SIG-M5 treated with dmso at 0.1 percent for 504 hours (cell line): ENCODE results near the gene FPR3.
"Not testable (repeated sequence)": the region's sequence is repeated elsewhere in the genome, so short reads cannot be mapped to it uniquely, and the experiment has no call there.

Source experiments
- DNase-seq: peaks from one replicate; lab custom pipeline; 2025; ENCODE audit not compliant: unreplicated experiment; lab: John Stamatoyannopoulos, UW

FPR3 gene

GRCh38 chr19:51806571-51806970 lies 11.6 kb downstream of the FPR3 start:
- DNase-seq: not testable (repeated sequence)

- no peak for DNase-seq
Observed at GRCh38 chr19:51807111-51807701, 12.2 kb downstream of the FPR3 start.

GRCh38 chr19:51807925-51808324 lies 13.0 kb downstream of the FPR3 start:
- no peak for DNase-seq

DNA sequence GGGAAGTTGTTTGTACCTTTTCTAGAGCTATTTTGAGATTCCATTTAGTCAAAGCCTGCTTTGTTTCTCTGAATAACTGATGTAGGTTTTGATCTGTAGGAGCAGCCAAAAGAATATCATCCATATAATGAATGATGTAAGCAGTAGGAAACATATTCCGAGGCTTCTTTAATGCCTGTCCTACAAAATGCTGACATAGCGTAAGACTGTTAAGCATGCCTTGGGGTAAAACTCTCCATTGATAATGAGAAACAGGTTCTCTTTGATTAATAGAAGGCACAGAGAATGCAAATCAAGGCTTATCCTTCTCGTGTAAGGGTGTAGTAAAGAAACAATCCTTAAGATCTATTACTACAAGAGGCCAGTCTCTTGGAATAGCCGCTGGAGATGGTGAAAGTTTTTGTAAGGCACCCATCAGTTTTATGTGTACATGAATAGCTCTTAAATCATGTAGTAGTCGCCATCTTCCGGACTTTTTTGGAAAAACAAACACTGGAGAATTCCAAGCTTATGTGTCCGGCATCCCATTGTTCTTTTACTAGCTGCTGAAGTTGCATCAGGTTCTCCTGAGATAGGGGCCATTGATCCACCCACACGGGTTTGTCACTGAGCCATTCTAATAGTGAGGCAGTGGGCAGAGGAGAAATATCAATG lies 13.5 kb downstream of the FPR3 start:
- DNase-seq: no peak

DNA sequence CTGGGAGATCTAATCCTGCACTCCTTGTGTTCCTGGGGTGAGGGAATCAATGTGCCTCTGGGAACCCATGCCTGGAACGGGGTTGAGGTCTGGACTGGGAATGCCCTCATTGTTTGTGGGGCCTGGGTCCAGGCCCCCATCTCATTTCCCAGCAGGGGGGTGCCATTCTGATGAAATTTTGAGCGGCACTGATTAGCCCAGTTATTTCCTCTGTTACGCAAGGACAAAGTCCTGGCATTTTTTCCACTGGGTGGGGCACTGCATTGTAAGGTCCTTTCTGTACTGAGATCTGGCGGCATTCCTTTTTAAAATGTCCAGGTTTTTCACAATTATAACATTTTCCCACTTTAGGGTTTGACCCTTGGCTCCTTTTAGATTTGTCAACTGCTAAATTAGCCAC lies 14.8 kb downstream of the FPR3 start:
- no peak for DNase-seq

- no peak for DNase-seq
Observed at GRCh38 chr19:51810223-51810622, 15.3 kb downstream of the FPR3 start.

DNA sequence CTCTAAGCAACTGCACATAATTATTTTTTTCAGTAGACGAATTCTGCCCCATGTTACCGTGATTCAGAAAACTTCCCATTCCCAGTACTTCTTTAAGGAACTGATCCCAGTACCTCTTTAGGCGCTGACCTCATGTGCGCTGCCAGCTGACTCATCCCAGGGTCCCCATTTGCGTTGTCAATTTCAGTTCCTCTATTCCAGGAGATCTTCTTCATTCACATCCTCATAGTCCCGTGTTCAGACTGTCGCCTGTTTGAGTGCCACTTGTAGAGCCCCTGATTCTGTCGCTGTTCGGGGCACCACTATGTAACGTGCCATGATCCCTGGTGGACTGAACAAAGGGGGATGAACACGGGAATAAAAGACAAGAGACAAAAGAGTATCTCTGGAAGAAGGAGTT lies 16.4 kb downstream of the FPR3 start:
- DNase-seq: no peak

GRCh38 chr19:51815043-51815442 lies 20.1 kb downstream of the FPR3 start:
- DNase-seq: no peak

DNA sequence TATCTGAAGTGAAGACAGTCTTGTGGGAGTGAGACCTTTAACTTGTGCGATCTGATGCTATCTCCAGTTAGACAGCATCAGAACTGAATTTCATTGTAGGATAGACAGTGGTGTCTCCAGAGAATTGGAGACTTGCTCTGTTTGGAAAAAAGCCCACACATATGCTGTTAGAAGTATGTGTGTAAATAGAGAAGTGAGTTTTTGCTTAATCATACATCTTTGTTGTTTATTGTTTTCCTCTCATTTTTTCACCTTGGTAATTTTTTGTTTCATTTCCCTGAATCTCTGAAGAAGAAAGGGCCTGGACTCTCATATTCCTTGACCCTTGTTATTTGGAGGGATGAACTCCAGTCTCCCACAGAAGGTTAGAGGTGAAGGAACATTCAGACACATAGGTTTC lies 21.8 kb downstream of the FPR3 start:
- DNase-seq: no peak

DNA sequence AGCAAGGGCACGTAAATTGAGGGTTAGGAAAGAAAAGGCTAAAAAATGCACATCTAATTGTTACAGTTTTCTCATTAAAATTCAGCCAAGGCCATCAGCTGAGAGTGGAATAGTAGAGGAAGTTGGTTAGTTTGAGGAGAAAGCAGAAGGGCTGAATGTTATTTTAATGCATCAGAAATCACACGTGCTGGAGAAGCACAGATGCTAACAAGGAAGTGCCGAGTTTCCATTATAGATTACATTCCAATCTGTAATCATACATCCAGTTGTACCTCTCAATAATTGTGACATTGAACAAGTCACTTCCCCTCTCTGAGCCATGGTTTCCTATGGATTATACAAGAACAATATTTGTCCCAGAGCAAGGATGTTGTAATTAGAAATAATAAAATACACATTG lies 25.1 kb downstream of the FPR3 start:
- DNase-seq: no peak

- no peak for DNase-seq
Observed at GRCh38 chr19:51820831-51821446, 26.0 kb downstream of the FPR3 start.

DNA sequence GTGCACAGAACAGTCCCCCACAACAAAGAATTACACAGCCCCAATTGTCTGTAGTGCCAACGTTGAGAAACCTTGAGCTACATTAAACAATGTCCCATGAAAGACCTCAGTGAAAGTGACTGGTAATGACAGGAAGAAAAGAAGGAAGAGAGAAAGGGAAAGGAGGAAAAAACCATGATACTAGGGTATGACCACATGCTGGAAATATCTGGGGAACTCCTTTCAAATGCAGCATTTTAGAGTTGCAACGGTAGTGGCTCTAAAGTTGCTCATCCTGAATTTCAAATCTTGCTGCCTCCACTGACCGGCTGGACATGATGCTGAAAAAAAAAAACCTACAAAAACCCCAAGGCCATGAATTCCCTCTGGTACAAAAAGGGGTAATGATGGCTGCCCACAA lies 26.5 kb downstream of the FPR3 start:
- no peak for DNase-seq

DNA sequence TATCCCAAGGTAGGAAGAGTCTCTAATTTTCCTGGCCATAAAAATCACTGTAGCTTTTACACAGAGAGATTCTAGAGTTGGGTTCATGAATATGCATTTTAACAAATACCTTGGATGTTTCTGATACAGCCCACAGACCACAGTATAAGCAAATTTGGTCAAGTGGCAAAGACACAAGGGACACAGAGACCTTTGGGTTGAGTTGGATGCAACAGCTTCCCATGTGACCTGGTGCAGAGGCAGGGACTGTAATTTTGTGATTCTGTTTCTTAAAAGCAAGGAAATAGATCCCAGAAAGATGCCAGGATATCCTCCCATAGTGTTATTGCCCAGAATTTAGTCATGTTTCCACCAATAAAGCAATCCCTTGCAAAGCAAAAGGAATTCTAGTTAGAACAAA lies 27.0 kb downstream of the FPR3 start:
- DNase-seq: no peak

DNA sequence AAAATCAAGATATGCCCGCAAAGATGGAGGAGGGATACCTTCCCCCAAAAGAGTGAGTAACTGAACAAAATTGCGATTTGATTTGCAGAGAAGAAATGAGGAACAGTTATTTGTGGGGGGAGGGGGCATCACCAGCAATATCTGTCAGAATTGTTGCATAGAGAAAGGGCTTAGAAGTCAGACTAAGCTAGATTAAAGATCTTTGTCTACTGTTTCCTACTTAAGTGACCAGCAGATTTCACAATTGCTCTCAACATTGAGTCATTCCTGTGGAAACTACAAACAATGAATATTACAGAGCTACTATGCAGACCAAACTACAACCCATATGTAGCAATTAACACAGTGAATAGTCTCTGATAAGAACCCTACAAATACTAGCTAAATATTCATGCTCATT lies 27.4 kb downstream of the FPR3 start:
- no peak for DNase-seq

DNA sequence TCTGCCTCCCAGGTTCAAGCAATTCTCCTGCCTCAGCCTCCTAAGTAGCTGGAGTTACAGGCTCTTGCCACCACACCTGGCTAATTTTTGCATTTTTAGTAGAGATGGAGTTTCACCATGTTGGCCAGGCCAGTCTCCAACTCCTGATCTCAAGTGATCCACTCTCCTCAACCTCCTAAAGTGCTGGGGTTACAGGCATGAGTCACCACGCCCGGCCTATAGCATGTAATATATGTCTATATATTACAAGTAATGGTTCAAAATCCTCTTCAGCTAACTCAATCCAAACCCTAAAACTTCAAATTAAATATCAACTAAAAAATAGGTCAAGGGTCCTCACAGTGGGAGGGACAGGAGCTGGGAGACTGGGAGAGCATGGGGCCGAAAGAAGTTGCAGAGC lies 28.0 kb downstream of the FPR3 start:
- DNase-seq: no peak

GRCh38 chr19:51824281-51825005 lies 29.5 kb downstream of the FPR3 start:
- no peak for DNase-seq

DNA sequence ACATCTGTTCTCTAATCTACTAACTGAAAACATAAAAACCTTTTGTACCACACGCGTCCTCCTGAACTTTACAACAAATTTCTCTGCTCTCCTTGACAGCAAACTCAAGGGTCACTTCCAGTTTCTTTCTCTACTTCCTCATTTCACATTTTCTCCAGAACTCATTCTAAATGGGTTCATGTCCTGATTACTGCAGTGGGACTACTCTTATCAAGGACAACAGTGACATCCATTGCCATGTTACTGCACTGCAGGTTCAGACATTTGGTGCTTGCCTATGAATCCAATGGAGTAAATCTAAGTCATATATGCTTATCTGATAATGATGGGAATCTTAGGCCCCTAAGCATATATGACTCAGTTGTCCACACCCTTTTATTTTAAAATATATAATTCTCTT lies 35.3 kb downstream of the FPR3 start:
- DNase-seq: no peak

DNA sequence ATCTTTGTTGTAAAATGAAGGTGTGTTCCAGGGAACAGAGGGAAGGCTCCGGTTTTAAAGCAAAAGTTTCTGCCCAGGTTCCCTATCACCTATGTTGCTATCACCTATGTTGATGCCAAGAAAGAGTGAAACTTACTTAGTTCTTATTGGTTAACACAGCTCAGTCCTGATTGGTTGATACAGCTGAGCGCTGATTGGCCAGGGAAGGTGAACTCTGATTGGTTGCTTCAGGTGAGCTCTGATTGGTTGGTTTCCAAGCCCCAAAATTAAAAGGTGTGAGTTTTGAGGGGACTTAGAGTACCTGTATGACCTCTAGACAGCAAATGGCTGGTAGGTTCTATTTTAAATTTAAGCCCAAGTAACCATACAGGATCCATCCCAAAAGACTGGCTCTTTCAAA lies 42.2 kb downstream of the FPR3 start:
- DNase-seq: no peak

- DNase-seq: no peak
Observed at GRCh38 chr19:51861870-51862622, 67.1 kb downstream of the FPR3 start.

DNA sequence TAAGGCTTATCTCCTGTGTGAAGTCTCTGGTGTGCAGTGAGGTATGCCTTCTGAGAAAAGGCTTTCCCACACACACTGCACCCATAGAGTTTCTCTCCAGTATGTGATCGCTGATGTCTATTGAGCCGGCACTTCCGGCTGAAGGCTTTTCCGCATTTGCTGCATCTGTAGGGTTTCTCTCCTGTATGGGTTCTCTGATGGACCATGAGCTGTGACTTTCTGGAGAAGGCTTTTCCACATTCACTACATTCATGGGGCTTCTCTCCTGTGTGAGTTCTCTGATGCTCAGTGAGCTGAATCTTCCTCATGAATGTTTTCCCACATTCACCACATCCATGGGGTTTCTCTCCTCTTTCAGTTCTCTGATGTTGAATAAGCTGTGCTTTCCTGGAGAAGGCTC lies 78.1 kb downstream of the FPR3 start:
- DNase-seq: no peak
